ENCODE measurements around the gene PPM1B. TPM values are rescaled to one million over a fixed set of nuclear protein-coding genes. Genes with fewer than 3 reads are reported as not detected.

The PPM1B gene
- total and polyA plus RNA-seq, 2 donors (not counting 1 experiment from before 2014, with no cell fraction given) = 25.8 to 34.5 TPM

DNA sequence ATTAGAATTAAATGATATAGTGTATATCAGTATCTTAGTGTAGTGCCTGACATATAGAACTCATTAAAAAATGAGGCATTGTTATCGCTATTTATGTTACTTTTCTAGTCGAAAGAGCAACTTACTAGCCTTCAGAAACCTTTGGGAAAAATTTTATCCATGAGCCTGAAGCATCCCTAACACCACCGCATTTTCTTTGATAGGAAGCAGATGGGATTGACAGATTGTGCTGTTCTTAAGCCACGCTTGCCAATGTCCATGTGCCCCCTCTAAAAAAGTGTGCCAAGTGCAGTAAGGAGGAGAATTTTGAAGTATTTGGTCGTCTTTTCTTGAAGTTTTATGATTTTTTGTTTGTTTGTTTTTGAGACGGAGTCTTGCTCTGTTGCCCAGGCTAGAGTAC lies 29.1 kb downstream of the PPM1B start:
- no peaks in the 10 kb centered on the region for H4K20me1 ChIP-seq (ENCODE audit: control insufficient read depth, extremely low read depth, insufficient read depth, low read length)
- TF ChIP-seq EZH2 (IDR thresholded peaks at IDR 0.05; ENCODE audit: low read length, missing control alignments) = no peak
- TF ChIP-seq, protein P1, sequence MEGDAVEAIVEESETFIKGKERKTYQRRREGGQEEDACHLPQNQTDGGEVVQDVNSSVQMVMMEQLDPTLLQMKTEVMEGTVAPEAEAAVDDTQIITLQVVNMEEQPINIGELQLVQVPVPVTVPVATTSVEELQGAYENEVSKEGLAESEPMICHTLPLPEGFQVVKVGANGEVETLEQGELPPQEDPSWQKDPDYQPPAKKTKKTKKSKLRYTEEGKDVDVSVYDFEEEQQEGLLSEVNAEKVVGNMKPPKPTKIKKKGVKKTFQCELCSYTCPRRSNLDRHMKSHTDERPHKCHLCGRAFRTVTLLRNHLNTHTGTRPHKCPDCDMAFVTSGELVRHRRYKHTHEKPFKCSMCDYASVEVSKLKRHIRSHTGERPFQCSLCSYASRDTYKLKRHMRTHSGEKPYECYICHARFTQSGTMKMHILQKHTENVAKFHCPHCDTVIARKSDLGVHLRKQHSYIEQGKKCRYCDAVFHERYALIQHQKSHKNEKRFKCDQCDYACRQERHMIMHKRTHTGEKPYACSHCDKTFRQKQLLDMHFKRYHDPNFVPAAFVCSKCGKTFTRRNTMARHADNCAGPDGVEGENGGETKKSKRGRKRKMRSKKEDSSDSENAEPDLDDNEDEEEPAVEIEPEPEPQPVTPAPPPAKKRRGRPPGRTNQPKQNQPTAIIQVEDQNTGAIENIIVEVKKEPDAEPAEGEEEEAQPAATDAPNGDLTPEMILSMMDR (conservative IDR thresholded peaks at IDR 0.05 in 1 of 2, IDR thresholded peaks at IDR 0.05 in 1 of 2; ENCODE audit: low read depth in 1 of 2, low read length in 2 of 2) = no peak
- peaks cover 3% of the 10 kb centered on the region for H3K79me2 ChIP-seq (ENCODE audit: control insufficient read depth, insufficient read depth, low read length)

DNA sequence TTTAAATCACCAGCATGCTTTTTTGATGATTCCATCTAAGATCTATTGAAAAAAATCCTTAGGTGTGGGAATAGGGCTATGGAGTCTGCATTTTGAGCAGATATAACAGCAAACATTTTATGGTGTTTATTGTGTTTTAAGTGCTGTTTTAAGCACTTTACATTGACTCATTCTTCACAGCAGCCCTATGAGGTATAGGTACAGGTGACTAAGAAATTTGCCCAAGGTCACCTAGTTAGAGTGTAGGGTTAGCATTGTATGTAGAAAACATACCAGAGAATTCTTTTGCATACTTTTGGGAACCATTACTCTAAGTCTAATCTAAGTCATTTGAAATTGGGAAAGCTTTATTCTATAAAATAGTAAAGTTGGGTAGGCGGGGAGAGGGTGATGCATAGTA lies 31.3 kb downstream of the PPM1B start:
- peaks cover 2% of the 10 kb centered on the region for H3K4me1 ChIP-seq (ENCODE audit: control insufficient read depth, extremely low read depth, insufficient read depth, low read length)
- H3K27ac ChIP-seq (ENCODE audit: insufficient read depth, low read length) = no peak overlapping the region
- H3K79me2 ChIP-seq (ENCODE audit: control insufficient read depth, insufficient read depth, low read length) = peaks cover 3% of the 10 kb centered on the region
- no peak overlapping the region for H2AFZ ChIP-seq (ENCODE audit: low read length)
- H3K27me3 ChIP-seq (ENCODE audit: control insufficient read depth, insufficient read depth, low read length) = no peaks in the 10 kb centered on the region
- H3K9ac ChIP-seq (ENCODE audit: insufficient read depth, low read length) = no peak overlapping the region
- no peak for DNase-seq (ENCODE audit: low read depth in 2 of 2)
- no peaks in the 10 kb centered on the region for H3K36me3 ChIP-seq (ENCODE audit: control insufficient read depth, insufficient read depth, low read length)
- no peak overlapping the region for H3K4me3 ChIP-seq (replicated peaks in 1 of 4; ENCODE audit: control extremely low read depth in 1 of 4, insufficient read depth in 1 of 4, low read depth in 3 of 4, low read length in 4 of 4)
- H4K20me1 ChIP-seq (ENCODE audit: control insufficient read depth, extremely low read depth, insufficient read depth, low read length) = no peaks in the 10 kb centered on the region
- TF ChIP-seq, protein P1 (conservative IDR thresholded peaks at IDR 0.05 in 1 of 2, IDR thresholded peaks at IDR 0.05 in 1 of 2; ENCODE audit: low read depth in 1 of 2, low read length in 2 of 2) = no peak
- TF ChIP-seq EZH2 (IDR thresholded peaks at IDR 0.05; ENCODE audit: low read length, missing control alignments) = no peak
- no peaks in the 10 kb centered on the region for H3K9me3 ChIP-seq (ENCODE audit: control insufficient read depth, insufficient read depth, low read depth, low read length)
- H3K4me2 ChIP-seq (ENCODE audit: extremely low read depth, insufficient read depth, low read length) = no peak overlapping the region

More for the DNA sequence above, 29.1 kb downstream of the PPM1B start:
- Histone ChIP-seq H3K27ac (ENCODE audit: insufficient read depth, low read length) (no peak overlapping the region), H3K9ac (ENCODE audit: insufficient read depth, low read length) (no peak overlapping the region), H3K4me1 (ENCODE audit: control insufficient read depth, extremely low read depth, insufficient read depth, low read length) (peaks cover 2% of the 10 kb centered on the region), H3K4me3 (replicated peaks in 1 of 4; ENCODE audit: control extremely low read depth in 1 of 4, insufficient read depth in 1 of 4, low read depth in 3 of 4, low read length in 4 of 4) (no peak overlapping the region), H3K4me2 (ENCODE audit: extremely low read depth, insufficient read depth, low read length) (no peak overlapping the region), H3K9me3 (ENCODE audit: control insufficient read depth, insufficient read depth, low read depth, low read length) (no peaks in the 10 kb centered on the region), H3K36me3 (ENCODE audit: control insufficient read depth, insufficient read depth, low read length) (no peaks in the 10 kb centered on the region), H3K27me3 (ENCODE audit: control insufficient read depth, insufficient read depth, low read length) (no peaks in the 10 kb centered on the region), H2AFZ (ENCODE audit: low read length) (no peak overlapping the region)
- no peak for DNase-seq (ENCODE audit: low read depth in 2 of 2)

DNA sequence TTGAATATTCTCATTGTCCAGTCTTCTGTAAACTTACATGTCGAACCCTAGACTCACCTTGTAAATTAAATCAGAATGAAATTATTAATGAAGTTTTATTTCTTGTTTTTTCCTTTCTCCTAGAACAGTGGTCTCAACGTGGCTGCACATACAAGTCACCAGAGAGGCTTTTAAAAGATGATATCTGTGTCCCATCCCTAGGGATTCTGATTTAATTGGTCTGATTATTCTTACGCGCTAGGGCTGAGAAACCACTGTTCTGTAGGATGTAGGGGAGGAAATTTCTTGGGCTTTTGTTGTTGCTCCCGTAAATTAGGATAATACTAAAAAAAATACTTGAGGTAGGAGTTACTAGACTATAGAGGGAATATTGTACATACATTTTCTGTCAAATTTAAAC lies 32.1 kb downstream of the PPM1B start:
- Histone ChIP-seq H3K9ac (ENCODE audit: insufficient read depth, low read length) (no peak overlapping the region), H3K27me3 (ENCODE audit: control insufficient read depth, insufficient read depth, low read length) (no peaks in the 10 kb centered on the region), H3K79me2 (ENCODE audit: control insufficient read depth, insufficient read depth, low read length) (peaks cover 3% of the 10 kb centered on the region), H3K27ac (ENCODE audit: insufficient read depth, low read length) (no peak overlapping the region), H3K4me1 (ENCODE audit: control insufficient read depth, extremely low read depth, insufficient read depth, low read length) (peaks cover 2% of the 10 kb centered on the region), H3K9me3 (ENCODE audit: control insufficient read depth, insufficient read depth, low read depth, low read length) (no peaks in the 10 kb centered on the region), H3K4me2 (ENCODE audit: extremely low read depth, insufficient read depth, low read length) (no peak overlapping the region), H3K4me3 (replicated peaks in 1 of 4; ENCODE audit: control extremely low read depth in 1 of 4, insufficient read depth in 1 of 4, low read depth in 3 of 4, low read length in 4 of 4) (no peak overlapping the region), H2AFZ (ENCODE audit: low read length) (no peak overlapping the region), H3K36me3 (ENCODE audit: control insufficient read depth, insufficient read depth, low read length) (no peaks in the 10 kb centered on the region), H4K20me1 (ENCODE audit: control insufficient read depth, extremely low read depth, insufficient read depth, low read length) (no peaks in the 10 kb centered on the region)
- DNase-seq (ENCODE audit: low read depth in 2 of 2) = no peak
- no peak for TF ChIP-seq EZH2 (IDR thresholded peaks at IDR 0.05; ENCODE audit: low read length, missing control alignments)
- TF ChIP-seq, protein P1 (conservative IDR thresholded peaks at IDR 0.05 in 1 of 2, IDR thresholded peaks at IDR 0.05 in 1 of 2; ENCODE audit: low read depth in 1 of 2, low read length in 2 of 2) = no peak

Measured in fibroblast of lung (primary cell).